GM19455 (cell line): ENCODE measurements around the gene ZSWIM3.
"Not testable (repeated sequence)": the region's sequence is repeated elsewhere in the genome, so short reads cannot be mapped to it uniquely, and the experiment has no call there.

Experiments
- ATAC-seq: cut with Tn5 transposase; IDR thresholded peaks from one replicate; pipeline ENCODE4 v1.9.1; 2021; ENCODE audit not compliant: unreplicated experiment

ZSWIM3 gene

DNA sequence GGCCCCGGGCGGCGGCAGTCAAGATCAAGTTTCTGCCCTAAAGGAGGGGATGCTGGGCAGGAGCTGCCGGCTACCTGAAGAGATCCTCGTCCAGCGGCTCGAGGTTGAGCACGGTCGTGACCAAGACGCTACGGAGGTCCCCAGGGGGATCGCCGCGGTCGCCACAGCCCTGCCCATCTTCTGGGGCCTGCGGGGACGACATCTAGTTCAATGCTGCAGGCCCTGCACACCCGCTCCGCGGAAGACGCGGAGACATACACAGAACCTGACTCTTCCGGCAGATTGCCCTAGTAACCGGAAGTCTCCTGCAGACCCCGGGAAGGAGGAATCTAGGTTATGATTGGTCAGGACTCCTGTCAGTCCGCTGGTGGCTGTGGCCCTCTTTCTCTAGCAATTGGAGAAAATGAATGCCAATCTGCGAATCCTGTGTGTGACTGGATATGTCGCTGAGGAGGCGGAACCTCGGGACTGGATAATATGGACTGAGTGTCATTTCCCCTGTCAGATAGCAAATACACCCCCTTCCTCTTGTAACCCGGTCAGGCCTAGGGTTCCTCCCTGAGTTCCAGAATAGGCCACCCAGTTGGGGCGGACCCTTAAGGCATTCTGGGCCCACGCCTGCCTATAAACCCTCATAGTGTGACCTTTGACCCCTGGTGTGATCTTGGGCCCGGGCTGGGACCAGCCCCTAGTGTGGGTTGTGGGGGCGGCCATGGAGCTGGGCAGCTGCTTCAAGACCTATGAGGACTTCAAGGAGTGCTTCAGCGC is at the start of gene ZSWIM3, which contains the start of gene ACOT8:
Gene ZSWIM3, plus strand, starts transcription at position 501 of the 768 bp plus-strand sequence. Its CDS starts 212 bp downstream, at position 713.
Gene ACOT8, minus strand, starts transcription at position 279 of the 768 bp plus-strand sequence. Its CDS starts 77 bp downstream, at position 202.
- ATAC-seq: peak; percentile 95

DNA sequence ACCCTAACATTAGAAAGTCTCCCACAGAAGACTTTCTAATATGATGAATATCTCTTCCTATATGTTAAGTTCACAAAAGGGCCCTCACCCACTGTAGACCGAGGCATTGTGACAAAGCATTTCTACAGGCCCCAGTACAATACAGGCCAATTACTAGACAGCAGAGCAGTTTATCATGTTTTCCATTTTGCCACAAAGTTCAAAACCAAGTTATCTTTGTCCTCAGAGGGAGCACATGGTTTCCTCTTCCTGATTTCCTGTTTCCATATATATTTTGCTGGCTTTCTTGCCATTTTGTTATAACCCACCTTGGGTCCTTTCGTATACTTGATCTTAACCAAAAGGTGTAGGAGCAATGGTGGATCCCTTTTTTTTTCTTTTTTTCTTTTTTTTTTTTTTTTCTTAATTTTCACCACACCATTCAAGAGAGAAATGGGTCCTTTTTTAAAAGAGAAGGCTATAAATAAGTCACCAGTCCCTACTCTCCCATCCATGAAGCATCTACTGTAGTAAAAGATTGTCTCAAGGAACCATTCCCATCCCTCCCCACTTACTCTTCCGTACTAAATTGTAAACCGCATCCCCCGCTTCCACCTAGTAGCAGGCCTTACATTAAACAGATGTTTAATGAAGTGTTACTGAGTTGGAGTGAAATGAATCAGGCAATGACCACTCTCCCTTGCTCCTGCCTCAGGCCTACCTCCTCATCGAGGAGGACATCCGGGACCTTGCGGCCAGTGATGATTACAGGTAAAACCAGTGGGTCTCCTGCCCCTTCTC is 47.0 kb upstream of the ZSWIM3 start:
- no peak for ATAC-seq

DNA sequence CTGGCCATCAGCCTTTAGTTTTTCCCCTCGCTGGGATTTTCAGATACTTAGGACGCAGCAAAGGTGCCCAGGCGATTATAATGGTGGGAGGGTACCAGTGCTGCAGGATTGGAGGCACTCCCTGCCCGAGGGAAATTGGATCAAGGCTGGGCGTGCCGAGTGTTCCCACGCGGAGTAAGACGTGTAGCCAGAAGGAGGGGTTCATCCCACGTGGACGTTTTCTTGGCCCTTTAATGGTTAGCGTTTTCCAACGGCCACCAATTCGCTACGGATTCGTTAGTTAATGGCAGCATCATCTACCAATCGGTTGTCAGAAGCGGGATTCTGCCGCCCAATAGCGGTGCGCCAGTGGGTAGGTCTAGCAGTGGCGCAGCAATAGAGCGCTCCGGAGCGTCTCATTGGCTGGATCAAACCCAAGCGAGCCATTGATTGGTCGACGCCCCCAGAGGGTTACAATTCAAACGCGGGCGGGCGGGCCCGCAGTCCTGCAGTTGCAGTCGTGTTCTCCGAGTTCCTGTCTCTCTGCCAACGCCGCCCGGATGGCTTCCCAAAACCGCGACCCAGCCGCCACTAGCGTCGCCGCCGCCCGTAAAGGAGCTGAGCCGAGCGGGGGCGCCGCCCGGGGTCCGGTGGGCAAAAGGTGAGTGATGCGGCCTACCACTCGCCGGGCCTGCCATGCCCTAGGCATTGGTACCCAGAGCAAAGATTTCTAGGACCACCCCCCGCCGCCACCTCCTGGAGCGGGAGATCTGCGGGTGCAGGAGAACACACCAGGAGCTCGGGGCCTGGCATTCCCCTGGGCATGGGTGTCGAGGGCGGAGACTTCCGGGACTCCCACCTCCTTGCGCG is 45.0 kb upstream of the ZSWIM3 start, which contains the start of gene UBE2C:
Gene UBE2C, plus strand, starts transcription at position 488 of the 849 bp plus-strand sequence. Its CDS starts 52 bp downstream, at position 540.
- peak; percentile 97 for ATAC-seq

DNA sequence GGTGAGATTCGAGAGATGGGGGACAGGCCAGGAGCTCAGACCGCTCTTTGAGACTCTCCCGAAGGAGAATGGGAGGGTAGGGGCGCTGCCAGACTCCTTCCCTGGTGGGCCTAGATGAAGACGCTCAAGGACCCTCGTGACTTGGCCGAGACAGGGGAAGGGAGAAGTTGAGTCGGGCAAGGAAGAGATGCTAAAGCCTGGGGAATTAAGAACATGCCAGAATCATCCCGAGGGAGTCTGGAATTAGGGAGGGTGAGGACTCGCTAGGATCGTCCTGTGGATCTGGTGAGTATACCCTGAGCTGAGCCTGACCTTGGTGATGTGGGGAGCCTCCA is 44.4 kb upstream of the ZSWIM3 start:
- no peak for ATAC-seq

DNA sequence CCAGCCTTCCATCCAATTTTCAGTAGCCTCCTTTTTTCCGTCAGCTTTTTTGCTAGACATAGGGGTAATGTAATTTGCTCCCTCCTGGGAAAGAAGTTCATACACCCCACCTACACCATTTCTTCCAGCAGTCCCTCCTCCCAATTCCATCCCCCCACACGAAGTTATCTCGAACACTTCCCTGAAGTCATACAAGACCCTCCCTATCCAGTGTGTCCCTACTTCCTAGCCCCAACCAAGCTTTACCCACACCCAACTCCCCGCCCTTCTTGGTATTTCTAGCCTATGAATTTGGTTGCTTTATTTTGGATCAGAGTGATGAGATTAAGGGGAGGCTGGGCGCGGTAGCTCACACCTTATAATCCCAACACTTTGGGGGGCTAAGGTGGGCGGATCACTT is 43.9 kb upstream of the ZSWIM3 start:
- no peak for ATAC-seq

DNA sequence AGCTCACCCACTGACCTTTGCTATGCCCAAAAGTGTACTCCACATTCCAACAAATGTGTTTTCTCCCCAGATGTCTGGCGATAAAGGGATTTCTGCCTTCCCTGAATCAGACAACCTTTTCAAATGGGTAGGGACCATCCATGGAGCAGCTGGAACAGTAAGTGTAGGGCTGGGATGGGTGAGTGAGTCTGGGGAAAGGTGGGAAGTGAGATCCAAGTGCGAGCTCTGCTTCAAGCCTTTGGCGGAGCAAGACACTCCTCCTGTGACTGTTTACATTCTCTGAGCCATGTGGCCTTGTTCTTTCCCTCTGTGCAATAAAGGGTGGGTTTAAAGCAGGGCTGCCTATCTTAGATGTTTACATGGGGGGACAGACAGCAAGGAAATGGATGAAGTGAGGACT is 43.1 kb upstream of the ZSWIM3 start:
- no peak for ATAC-seq

DNA sequence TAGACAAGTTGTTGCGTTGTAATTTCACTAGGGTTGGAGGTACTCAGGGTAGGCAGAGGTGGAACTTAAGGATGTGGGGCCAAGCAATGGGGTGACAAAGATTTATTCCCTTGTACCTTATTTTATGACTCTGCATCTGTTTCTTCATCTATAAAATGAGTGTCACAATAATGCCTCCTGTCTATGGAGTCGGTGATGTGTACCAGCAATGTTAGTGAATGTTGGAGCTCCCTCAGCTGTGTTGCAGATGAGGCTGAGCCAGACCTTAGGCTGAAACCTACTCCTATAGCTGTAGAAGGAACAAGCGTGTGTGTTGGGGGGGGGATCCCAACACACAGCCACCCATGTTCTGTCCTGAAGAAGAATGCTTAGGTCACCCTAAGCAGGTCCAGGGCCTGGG is 40.5 kb upstream of the ZSWIM3 start:
- no peak for ATAC-seq

DNA sequence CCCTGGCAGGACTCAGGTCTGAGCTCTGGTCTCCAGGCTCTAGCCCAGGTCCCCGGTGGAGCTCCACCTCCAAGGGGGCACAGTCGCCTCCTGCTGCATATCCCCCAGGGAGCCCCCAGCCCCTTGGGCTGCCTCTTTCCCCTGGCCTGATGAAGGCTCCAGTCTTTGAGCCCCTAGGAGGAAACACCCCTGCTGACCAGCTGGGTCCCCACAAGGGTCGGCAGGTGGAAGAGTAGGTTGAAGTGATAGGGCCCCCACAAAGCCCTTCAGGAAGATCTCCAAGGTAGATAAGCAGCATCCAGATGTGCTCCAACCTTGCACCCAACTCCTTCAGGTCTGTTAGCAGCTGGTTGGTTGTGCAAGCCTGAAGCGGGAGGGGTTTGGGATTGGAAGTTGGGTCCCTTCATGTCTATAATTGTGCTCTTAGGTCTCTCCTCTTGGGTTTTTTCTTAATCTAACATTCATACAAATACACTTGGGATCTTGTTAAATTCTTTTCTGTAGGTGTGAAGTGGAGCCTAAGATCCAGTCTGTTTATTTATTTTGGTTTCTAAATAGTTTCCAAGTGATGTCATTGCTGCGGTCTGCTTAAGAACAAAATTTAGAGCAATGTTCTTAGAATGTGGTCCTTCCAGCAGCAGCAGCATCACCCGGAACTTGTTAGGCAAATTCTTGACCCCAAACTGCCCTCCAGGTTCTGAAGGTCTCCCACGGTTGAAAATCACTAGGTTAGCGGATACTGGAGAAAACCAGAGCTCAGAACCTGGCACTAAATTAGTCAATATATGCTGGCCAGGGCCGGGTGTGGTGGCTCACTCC is 39.8 kb upstream of the ZSWIM3 start:
- ATAC-seq: no peak

DNA sequence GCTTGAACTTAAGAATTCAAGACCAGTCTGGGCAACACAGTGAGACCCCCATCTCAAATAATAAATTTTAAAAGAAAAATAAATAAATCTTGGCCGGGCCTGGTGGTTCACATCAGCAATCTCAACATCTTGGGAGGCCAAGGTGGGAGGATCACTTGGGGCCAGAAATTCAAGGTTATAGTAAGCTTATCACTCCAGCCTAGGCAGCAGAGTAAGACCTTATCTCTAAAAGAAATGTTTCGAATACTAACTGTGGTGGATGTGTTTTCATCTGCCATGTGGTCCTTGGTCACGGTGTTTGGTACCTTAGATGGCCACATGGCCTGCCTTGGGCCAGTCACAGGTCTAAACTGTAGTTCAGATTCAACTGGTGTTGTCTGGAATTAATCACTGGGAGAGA is 39.2 kb upstream of the ZSWIM3 start:
- ATAC-seq: no peak

DNA sequence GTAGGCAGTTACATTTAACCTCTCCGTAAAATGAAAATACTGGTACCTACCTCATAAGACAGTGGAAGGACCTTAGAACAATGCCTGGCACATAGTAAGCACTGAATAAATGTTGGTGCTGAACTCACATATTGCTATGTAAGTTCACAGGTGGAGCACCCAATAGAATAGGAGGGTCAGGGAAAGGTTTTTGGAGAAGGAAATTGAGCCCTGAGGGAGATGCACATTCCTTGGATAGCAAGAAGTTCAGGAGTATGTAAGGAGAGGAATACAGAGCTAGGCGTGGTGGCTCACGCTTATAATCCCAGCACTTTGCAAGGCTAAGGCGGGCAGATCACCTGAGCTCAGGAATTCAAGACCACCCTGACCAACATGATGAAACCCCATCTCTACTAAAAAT is 37.9 kb upstream of the ZSWIM3 start:
- no peak for ATAC-seq

DNA sequence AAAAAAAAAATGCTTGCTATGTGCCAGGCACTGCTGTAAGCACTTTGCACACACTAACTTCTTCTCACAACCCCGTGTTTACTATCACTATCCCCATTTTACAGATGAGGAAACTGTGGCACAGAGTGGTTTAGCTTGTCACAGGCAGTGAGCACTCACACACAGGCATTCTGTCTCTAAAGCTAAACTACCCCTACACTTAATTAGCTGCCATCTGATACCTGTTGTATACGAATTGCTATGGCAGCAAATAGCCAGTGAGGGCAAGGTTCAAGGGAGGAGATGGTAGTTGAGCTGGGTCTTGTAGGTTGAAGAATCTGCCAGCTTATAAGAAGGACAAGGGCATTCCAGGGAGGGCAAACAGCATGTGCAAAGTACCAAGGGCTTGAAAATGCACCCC is 35.5 kb upstream of the ZSWIM3 start:
- no peak for ATAC-seq

DNA sequence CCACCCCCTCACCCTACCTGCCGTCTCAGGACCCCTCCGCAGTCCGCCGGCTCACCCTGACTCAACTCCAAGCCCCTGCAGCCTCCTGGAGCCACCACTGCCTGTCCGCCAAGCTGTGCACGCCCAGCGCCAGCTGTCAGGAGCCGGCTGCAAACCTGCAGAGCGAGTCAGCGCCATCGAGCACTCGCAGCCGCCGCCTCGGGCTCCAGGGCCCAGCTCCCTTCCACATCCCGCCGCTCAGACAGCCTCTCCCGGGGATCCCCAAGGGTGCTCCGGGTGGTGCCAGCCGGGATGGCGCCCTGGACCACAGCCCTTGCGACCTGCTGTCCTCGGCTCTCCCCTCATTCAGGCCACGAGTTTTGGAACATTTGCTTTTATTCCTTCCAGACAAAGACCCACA is 34.6 kb upstream of the ZSWIM3 start:
- ATAC-seq: no peak

DNA sequence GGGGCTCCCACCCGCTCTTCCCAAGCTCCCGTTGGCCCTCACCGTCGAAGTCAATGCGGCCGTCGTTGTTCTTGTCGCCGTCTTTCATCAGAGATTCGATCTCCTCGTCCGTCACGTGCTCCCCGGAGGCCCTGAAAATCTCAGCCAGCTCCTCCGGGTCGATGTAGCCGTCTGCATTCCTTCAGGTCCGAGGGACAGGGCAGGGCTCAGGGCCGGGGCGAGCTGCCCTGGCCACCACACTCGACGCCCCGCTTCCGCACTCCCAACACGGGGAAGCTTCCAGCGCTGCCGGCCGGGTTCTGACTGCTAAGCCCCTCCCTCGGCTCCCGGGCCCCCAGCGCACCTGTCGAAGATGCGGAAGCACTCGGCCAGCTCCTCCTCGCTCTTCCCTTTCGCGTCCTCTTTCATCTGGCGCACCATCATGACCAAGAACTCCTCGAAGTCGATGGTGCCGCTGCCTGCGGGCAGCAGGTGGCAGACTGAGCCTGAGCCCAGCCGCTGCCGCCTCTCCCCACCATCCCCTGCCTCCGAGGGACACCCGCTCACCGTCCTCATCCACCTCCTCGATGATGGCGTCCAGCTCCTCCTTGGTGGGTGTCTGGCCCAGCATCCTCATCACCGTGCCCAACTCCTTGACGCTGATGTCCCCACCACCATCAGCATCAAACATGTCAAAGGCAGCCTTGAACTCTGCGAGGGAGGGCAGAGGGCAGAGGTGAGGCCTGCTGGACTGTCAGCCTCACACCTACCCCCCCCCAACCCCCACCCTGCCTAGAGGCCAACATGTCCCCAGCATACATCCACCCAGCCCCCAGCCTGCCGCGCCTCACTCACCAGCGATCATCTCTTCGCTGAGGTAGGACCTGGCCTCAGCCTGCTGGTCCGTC is 33.2 kb upstream of the ZSWIM3 start:
- ATAC-seq: no peak

DNA sequence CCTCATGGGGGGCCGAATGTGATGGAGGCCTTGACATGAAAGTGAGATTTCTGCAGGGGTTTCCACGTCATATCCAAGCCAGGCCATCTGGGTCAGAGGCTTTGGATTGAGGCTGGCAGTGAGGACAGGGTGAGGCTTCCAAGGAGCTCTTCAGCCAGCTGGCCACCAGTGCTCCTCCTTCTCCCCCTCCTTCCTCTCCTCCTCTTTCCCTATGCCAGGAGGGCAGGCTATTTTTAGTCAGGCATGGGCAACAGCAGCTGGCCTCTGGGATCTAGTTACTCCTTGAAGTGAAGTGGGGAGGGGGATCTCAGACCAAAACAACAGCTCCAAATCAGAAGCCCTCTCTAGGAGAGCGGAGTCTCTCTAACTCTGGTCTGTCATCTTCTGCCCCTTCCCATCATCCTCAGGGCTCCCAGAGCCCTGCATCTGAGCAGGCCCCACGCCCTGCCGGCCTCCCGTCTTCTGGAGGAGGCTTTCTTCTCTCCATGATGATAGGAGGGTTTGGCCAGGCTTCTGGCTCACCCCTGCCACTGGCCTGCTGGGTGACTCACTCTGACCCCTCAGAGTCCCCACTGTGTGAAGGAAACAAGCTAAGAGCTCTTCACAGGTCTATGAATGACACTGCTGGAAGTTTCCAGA is 30.9 kb upstream of the ZSWIM3 start:
- no peak for ATAC-seq

DNA sequence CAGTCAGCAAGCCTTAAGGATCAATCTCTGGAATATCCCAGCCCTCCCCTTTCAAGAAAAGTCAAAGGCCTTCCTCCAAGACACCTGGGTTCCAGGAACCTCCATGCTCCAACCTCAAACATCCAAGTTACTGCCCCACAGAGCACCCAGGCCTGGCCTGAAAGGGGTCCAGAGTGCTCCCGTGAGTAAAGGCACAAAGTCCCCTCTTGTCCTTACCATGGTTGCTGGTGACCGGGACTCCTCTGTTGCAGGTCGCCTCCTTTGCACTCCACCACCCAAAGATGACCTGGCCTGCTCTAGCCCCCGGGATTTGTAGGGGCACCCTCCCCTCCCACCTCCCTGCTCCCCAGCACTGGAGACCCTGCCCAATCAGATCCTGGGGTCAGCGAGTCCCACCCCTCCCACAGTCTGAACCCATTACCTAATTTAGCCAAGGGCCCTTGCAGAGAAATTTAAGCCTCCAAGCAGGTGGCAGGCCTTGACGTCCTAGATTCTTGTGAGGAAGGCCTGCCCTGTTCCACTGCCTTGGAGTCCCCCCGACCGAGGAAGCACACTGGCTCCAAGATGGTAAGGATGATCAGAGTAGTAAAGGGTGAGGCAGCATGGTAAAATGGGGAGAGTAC is 30.3 kb upstream of the ZSWIM3 start, which contains the start of gene TNNC2:
Gene TNNC2, minus strand, starts transcription at position 283 of the 623 bp plus-strand sequence. Its CDS starts 64 bp downstream, at position 219.
- ATAC-seq: no peak

DNA sequence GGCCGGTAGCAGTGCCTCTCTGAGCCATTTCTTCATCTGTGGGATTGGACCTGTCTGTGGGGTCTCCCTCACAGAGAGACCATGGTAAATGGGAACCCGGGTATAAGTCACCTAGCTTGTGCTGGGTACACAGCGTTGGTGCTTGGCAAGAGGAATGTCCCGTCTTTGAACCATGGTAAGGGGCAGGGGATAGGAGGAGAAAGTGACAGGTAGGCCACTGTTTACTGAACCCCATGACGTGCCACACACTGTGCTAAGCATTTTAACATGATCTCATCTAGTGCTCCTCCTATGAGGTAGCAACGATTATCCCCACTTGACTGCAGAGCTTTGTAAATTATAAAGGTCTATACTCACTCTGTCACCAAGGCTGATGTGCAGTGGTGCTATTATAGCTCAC is 29.7 kb upstream of the ZSWIM3 start:
- no peak for ATAC-seq

DNA sequence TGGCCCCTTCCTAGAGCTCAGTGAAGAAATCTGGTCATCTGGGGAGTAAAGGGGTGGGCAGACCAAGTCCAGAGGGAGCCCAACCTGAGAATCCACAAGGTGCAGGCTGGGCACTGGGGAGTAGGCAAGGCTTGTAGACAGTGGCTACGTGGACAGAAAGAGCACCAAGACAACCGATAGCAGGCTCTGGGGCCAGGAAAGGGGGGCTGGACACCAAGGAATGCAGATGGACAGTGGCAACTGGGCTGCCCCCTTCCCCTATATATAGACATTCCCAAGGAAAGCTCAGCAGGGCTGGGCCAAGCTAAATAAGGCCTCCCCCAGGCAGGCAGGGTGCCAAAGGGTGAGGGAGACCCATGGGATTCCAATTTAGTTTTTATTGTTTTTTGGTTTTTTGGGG is 28.8 kb upstream of the ZSWIM3 start:
- no peak for ATAC-seq

DNA sequence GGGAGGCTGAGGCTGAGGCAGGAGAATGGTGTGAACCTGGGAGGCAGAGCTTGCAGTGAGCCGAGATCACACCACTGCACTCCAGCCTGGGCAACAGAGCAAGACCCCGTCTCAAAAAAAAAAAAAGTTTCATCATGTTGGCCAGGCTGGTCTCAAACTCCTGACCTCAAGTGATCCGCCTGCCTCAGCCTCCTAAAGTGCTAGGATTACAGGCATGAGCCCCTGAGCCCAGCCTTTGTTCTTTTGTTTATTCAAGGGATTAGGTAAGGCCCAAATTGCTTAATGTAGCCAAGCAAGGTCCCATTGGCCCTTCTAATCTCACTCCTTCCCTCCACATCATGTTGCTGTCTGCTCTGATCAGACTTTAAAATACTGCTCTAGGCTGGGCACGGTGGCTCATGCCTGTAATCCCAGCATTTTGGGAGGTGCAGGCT is 27.7 kb upstream of the ZSWIM3 start:
- ATAC-seq: not testable (repeated sequence)
